IMR-90 (cell line): ENCODE data around the gene RGS3. TPM values are rescaled to one million over a fixed set of nuclear protein-coding genes. Genes with fewer than 3 reads are reported as not detected.
A peak's percentile ranks its signal among the peaks of the same experiment; 100 is the strongest.

Source experiments
- ATAC-seq: fragments of 200-7000 bp; cut with Tn5 transposase; 2 replicates; pipeline ENCODE4 v1.9.1; 2020; ENCODE audit warnings: low read depth, mild to moderate bottlenecking, moderate library complexity
- BruUV-seq: library from RNA; stranded (reverse); fragments of 400-500 nt; replicated peaks from 2 replicates; lab custom pipeline; 2021; lab: Mats Ljungman, UMichigan
- CTCF ChIA-PET: fragments of 300-600 bp; formaldehyde crosslinking; extraction: SDS; loops from one replicate; lab custom pipeline; 2021; ENCODE audit warnings: antibody characterized with exemption; lab: Yijun Ruan, JAX
- POLR2A ChIA-PET: fragments of 300-600 bp; sonication (Branson Sonifier 250); formaldehyde crosslinking; loops from one replicate; lab custom pipeline; 2022; ENCODE audit warnings: antibody characterized with exemption; ENCODE audit not compliant: unreplicated experiment; lab: Charles Lee
- DNase-seq: peaks from one replicate; pipeline ENCODE4 v3.0.0; 2013
- H2AFZ ChIP-seq: replicated peaks from 2 replicates; pipeline ENCODE3; 2013; ENCODE audit warnings: low read length, mild to moderate bottlenecking; ENCODE audit not compliant: poor library complexity
- H2AK5ac ChIP-seq: 2 replicates; pipeline ENCODE4 v1.6.1; 2013; ENCODE audit warnings: low read depth, low read length, inconsistent platforms
- H2AK9ac ChIP-seq: replicated peaks from 2 replicates; pipeline ENCODE3; 2013; ENCODE audit warnings: mild to moderate bottlenecking, low read depth, low read length, moderate library complexity; ENCODE audit not compliant: poor library complexity
- H2BK120ac ChIP-seq: 2 replicates; pipeline ENCODE4 v1.6.1; 2013; ENCODE audit warnings: low read depth, low read length, inconsistent platforms
- H2BK15ac ChIP-seq: 3 replicates; pipeline ENCODE4 v1.6.1; 2013; ENCODE audit warnings: low read depth, low read length, inconsistent platforms
- H2BK20ac ChIP-seq: 2 replicates; pipeline ENCODE4 v1.6.1; 2013; ENCODE audit warnings: low read depth, mild to moderate bottlenecking, inconsistent platforms, low read length, moderate library complexity
- H2BK5ac ChIP-seq: 2 replicates; pipeline ENCODE4 v1.6.1; 2013; ENCODE audit warnings: mild to moderate bottlenecking, low read depth, low read length, inconsistent platforms; ENCODE audit not compliant: poor library complexity, severe bottlenecking
- H3K14ac ChIP-seq: replicated peaks from 2 replicates; pipeline ENCODE4 v1.6.1; 2013; ENCODE audit warnings: low read depth, low read length, inconsistent platforms
- H3K18ac ChIP-seq: 2 replicates; pipeline ENCODE4 v1.6.1; 2013; ENCODE audit warnings: low read depth, low read length, control low read depth
- H3K23ac ChIP-seq: 2 replicates; pipeline ENCODE4 v1.6.1; 2013; ENCODE audit warnings: low read depth, low read length, inconsistent platforms
- H3K27ac ChIP-seq: 2 replicates; pipeline ENCODE4 v1.5.1; 2013; ENCODE audit warnings: mild to moderate bottlenecking, control low read depth, low read length; ENCODE audit not compliant: insufficient read depth
- H3K27me3 ChIP-seq: 2 replicates; pipeline ENCODE4 v1.6.1; 2013; ENCODE audit warnings: low read length; ENCODE audit not compliant: control insufficient read depth, insufficient read depth
- H3K36me3 ChIP-seq: 2 replicates; pipeline ENCODE4 v1.6.1; 2013; ENCODE audit warnings: low read length, mixed read lengths; ENCODE audit not compliant: control insufficient read depth, insufficient read depth
- H3K4ac ChIP-seq: 2 replicates; pipeline ENCODE4 v1.6.1; 2013; ENCODE audit warnings: low read depth, low read length, inconsistent platforms
- H3K4me1 ChIP-seq: 2 replicates; pipeline ENCODE4 v1.6.1; 2013; ENCODE audit warnings: low read length, mixed read lengths; ENCODE audit not compliant: control insufficient read depth, insufficient read depth
- H3K4me2 ChIP-seq: 2 replicates; pipeline ENCODE4 v1.6.1; 2013; ENCODE audit warnings: low read depth, mild to moderate bottlenecking, control low read depth, low read length, moderate library complexity
- H3K4me3 ChIP-seq: 2 replicates; pipeline ENCODE4 v1.5.1; 2013; ENCODE audit warnings: low read depth, mild to moderate bottlenecking, control low read depth, low read length, moderate library complexity; ENCODE audit not compliant: insufficient read depth
- H3K56ac ChIP-seq: 2 replicates; pipeline ENCODE4 v1.6.1; 2013; ENCODE audit warnings: low read length, inconsistent platforms; ENCODE audit not compliant: insufficient read depth; ENCODE audit errors: extremely low read depth
- H3K79me1 ChIP-seq, 2 experiments: 2 replicates each; pipeline ENCODE4 v1.6.1; 2013; ENCODE audit warnings: low read length in 2 of 2, inconsistent platforms in 1 of 2, low read depth in 1 of 2
- H3K9ac ChIP-seq: 2 replicates; pipeline ENCODE4 v1.6.1; 2013; ENCODE audit warnings: low read depth, low read length, control low read depth
- H3K9me1 ChIP-seq: 2 replicates; pipeline ENCODE4 v1.6.1; 2013; ENCODE audit warnings: low read length, inconsistent platforms; ENCODE audit not compliant: insufficient read depth
- H3K9me3 ChIP-seq: 2 replicates; pipeline ENCODE4 v1.6.1; 2013; ENCODE audit warnings: low read length; ENCODE audit not compliant: control insufficient read depth, insufficient read depth
- H4K20me1 ChIP-seq: 2 replicates; pipeline ENCODE4 v1.6.1; 2013; ENCODE audit warnings: low read length, inconsistent platforms; ENCODE audit not compliant: insufficient read depth
- H4K5ac ChIP-seq: 2 replicates; pipeline ENCODE4 v1.6.1; 2013; ENCODE audit warnings: mild to moderate bottlenecking, low read depth, low read length, control low read depth
- H4K8ac ChIP-seq, 2 experiments: 2 replicates each; pipeline ENCODE4 v1.6.1; 2013; ENCODE audit warnings: low read depth in 2 of 2, low read length in 2 of 2, control low read depth in 1 of 2, inconsistent platforms in 1 of 2
- H4K91ac ChIP-seq: 2 replicates; pipeline ENCODE4 v1.6.1; 2013; ENCODE audit warnings: low read depth, low read length, inconsistent platforms; ENCODE audit not compliant: insufficient read depth
- BHLHE40 ChIP-seq: fragments of 150-350 bp; IDR thresholded peaks from 2 replicates; pipeline ENCODE4 v1.6.1; 2016; ENCODE audit warnings: mild to moderate bottlenecking, low read depth, low read length
- CEBPB ChIP-seq: IDR thresholded peaks from 2 replicates; pipeline ENCODE4 v1.6.1; 2012; ENCODE audit warnings: low read depth, low read length, improper control_type of control experiment
- CTCF ChIP-seq: conservative IDR thresholded peaks from 2 replicates; pipeline ENCODE4 v1.5.1; 2012; ENCODE audit warnings: mild to moderate bottlenecking, low read depth, low read length, improper control_type of control experiment
- MAZ ChIP-seq: IDR thresholded peaks from 2 replicates; pipeline ENCODE4 v1.6.1; 2012; ENCODE audit warnings: low read depth, mild to moderate bottlenecking, low read length, improper control_type of control experiment, moderate library complexity, borderline replicate concordance
- MXI1 ChIP-seq: IDR thresholded peaks from 2 replicates; pipeline ENCODE4 v1.6.1; 2012; ENCODE audit warnings: low read depth, mild to moderate bottlenecking, low read length, moderate library complexity, borderline replicate concordance
- RAD21 ChIP-seq: IDR thresholded peaks from 2 replicates; pipeline ENCODE4 v1.6.1; 2012; ENCODE audit warnings: low read length, improper control_type of control experiment
- WGBS, 2 experiments: methylation state at CpG; one replicate each; pipeline versions ENCODE4 v1.1.5 to v1.1.7; 2013; ENCODE audit warnings: missing lambda C conversion rate in 2 of 2; ENCODE audit not compliant: insufficient read length in 1 of 2; ENCODE audit errors: extremely low coverage in 2 of 2; 5-methylcytosine and 5-hydroxymethylcytosine counted together
- dilution Hi-C: fragments of 300-500 bp; cut with HindIII; formaldehyde crosslinking; loops from one replicate; pipeline ENCODE4 v1.14.3; 2018; ENCODE audit warnings: low sequenced_read_pairs; ENCODE audit not compliant: unreplicated experiment
- in situ Hi-C: fragments of 300-500 bp; cut with MboI; formaldehyde crosslinking; loops from 3 replicates; pipeline ENCODE4 v1.14.3; 2019; ENCODE audit warnings: low sequenced_read_pairs, inconsistent platforms, mixed read lengths
- intact Hi-C: fragments of 100-400 bp; cut with micrococcal nuclease; formaldehyde crosslinking; loops from 2 replicates; pipeline ENCODE4 v1.10.0; 2022
- polyA plus RNA-seq, 3 experiments: library from polyadenylated mRNA; depleted of rRNA; stranded (reverse); fragments of >200 nt; gene quantifications; 2 replicates each; pipeline ENCODE4 v1.2.3, GENCODE V29; 2012; ENCODE audit warnings: low replicate concordance in 1 of 3
- total RNA-seq: library from RNA; depleted of rRNA; stranded (reverse); fragments of >200 nt; gene quantifications from 2 replicates; pipeline ENCODE4 v1.2.3, GENCODE V29; 2012

RGS3 gene
- total and polyA plus RNA-seq, 2 of the 4 experiments (the other 2 are of a cell fraction), result 51.8 to 65.6 TPM

- Histone ChIP-seq H4K8ac (peak overlapping the region; percentile 19 to 44; a peak in 1 of 4 replicates), H3K23ac (no peak overlapping the region), H3K9me1 (peaks cover 30% of the 10 kb centered on the region), H2BK15ac (peak overlapping the region; percentile 81; the same call in 1 of the 3 replicates), H2BK120ac (peak overlapping the region; percentile 87), H3K27ac (no peak overlapping the region), H3K79me1 (peaks cover 5 to 8% of the 10 kb centered on the region in 2 experiments; a peak in 3 of 4 replicates), H4K5ac (no peak overlapping the region), H3K36me3 (no peaks in the 10 kb centered on the region), H3K14ac (0 out of 2 replicates have a peak overlapping the region, but pooled peaks have one; percentile 83), H3K9ac (no peak overlapping the region), H4K91ac (peak overlapping the region; percentile 79; the same call in 1 of the 2 replicates), H3K18ac (no peak overlapping the region), H2AFZ (no peak overlapping the region), H3K4me1 (peaks cover 29% of the 10 kb centered on the region), H3K4ac (peak overlapping the region; percentile 86), H3K27me3 (no peaks in the 10 kb centered on the region), H2BK20ac (peak overlapping the region; percentile 72), H3K56ac (no peak overlapping the region), H3K9me3 (no peaks in the 10 kb centered on the region), H3K4me2 (no peak overlapping the region), H4K20me1 (no peaks in the 10 kb centered on the region), H2BK5ac (peak overlapping the region; percentile 85), H3K4me3 (no peak overlapping the region), H2AK5ac (peak overlapping the region; percentile 77), H2AK9ac (peak overlapping the region; percentile 46)
- dilution Hi-C loops, result no loop called here
- 93% methylated on average over 4 of the region's 9 CpGs; no CpG with 5 or more reads in 1 of the 2 experiments for WGBS, 2 experiments
- in situ Hi-C loops, result no loop called here
- ATAC-seq, result no peak
- intact Hi-C loops, result no loop called here
- BruUV-seq, result no TSS peak
- CTCF ChIA-PET, result interaction anchor here (2.5 kb wide), 1 partner anchor 34 kb away, joined by 7 read pairs; no protein-coding TSS in a partner anchor
- TF ChIP-seq RAD21 (no peak), CEBPB (no peak), BHLHE40 (no peak), MAZ (no peak), MXI1 (no peak), CTCF (no peak)
- DNase-seq, result no peak
- POLR2A ChIA-PET, result no interaction called here
These were observed 160.4 kb downstream of the RGS3 start for GRCh38 chr9:113623851-113624485.
